HG02852 (cell line): ENCODE data around the gene PUDP.
"Not testable (repeated sequence)": the region's sequence is repeated elsewhere in the genome, so short reads cannot be mapped to it uniquely, and the experiment has no call there.

Experiments used
- ATAC-seq: cut with Tn5 transposase; IDR thresholded peaks from one replicate; pipeline ENCODE4 v1.9.1; 2021; ENCODE audit warnings: mild to moderate bottlenecking, moderate library complexity; ENCODE audit not compliant: unreplicated experiment

The PUDP gene

GRCh38 chrX:7045238-7045955, 102.6 kb downstream of the PUDP start:
- no peak for ATAC-seq

- ATAC-seq = not testable (repeated sequence)
Observed at GRCh38 chrX:7043796-7044433, 104.0 kb downstream of the PUDP start.

- ATAC-seq = no peak
Observed at GRCh38 chrX:7028246-7028645, 119.7 kb downstream of the PUDP start.

DNA sequence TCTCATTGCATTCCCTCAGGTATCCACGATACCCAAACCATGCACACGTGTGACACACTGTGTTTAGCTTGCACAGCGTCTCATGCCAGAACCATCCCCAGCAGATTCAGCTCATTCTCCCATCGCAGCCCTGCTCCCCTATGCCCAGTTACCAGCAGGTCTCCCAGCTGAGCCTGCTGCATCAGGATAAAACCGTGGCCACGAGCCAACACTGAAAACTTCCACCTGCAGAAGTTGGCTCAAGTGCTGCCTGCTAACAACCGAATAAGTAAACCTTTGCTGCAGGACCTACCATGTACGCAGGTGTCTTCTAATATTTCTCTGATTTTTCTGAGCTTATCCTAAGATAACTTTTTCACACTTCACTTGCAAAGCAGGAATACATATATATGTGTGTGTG, 120.9 kb downstream of the PUDP start:
- no peak for ATAC-seq

GRCh38 chrX:7026365-7026764, 121.6 kb downstream of the PUDP start:
- not testable (repeated sequence) for ATAC-seq

GRCh38 chrX:7025471-7025870, 122.5 kb downstream of the PUDP start:
- ATAC-seq = no peak

- no peak for ATAC-seq
Observed at GRCh38 chrX:7024850-7025249, 123.1 kb downstream of the PUDP start.

DNA sequence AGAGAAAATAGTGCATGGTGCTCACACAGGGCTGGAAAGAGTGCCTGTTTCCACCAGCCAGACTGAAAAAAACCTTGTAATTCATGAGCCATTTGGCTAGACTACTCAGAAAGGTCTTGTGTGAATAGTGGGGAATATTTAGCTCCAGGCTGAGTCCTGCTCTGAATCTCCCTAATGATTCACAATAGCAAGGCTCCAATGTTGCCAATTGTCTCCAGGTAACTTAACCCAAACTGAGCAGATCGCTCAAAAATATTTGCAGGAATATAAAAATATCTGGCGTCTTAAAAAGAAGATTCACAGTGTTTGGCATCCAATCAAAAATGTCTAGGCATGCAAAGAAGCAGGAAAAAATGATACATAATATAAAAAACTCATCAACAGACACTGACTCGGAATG, 125.0 kb downstream of the PUDP start:
- not testable (repeated sequence) for ATAC-seq

- ATAC-seq = no peak
Observed at GRCh38 chrX:7021991-7022390, 126.0 kb downstream of the PUDP start.

DNA sequence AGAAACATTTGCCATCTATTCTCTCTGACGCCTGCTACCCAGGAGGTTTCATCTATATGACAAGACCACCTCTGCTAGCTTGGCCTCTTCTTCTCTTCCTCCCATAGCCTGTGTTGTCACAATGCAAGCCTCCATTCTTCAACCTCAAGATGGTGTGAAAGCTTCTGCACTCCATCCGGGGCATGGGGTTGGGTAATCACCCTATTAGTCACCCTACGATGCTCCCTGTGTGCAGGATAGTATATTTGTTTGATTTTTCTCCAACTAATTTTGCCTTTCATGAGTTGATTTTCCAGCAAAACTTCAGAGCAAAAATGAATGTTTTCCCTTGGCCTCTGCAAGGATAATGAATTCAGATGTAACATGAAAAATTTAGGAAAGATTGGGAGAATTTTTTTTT, 128.4 kb downstream of the PUDP start:
- ATAC-seq = no peak

DNA sequence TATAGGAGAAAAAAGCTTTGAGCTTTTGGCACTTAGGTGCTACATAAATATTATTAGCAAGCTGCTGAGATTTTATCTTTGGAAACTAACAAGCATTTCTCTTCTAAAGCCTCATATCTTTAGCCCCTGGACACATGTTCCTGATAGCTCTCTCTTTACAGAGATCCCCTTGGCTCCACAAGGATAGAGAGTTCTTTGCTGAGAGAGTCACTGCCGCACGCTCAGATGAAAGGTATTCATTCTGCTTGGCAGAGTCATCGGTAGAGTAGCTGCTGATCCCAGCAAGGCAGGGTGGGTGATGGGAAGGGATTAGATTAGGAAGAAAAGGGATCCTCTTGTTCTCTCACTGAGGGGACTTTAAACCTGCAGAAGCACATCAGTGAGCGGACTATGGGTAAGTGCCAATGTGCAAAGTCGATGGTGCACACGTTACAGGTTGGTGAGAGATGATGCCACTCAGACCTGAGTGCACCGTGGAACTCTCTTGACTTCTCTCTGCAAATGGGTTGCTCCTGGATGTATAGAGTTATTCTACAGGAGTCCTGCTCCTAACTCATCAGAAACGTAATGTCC, 135.6 kb downstream of the PUDP start:
- ATAC-seq = not testable (repeated sequence)

GRCh38 chrX:7010897-7011296, 137.1 kb downstream of the PUDP start:
- ATAC-seq = not testable (repeated sequence)

- not testable (repeated sequence) for ATAC-seq
Observed at GRCh38 chrX:7007328-7007727, 140.6 kb downstream of the PUDP start.
